Smooth muscle cell of the brain vasculature (primary cell): ENCODE results near the gene SORBS2.
"Not testable (repeated sequence)": the region's sequence is repeated elsewhere in the genome, so short reads cannot be mapped to it uniquely, and the experiment has no call there.

Experiments used
- DNase-seq: peaks from one replicate; pipeline ENCODE4 v3.0.0-alpha.2; 2012; ENCODE audit warnings: low read depth, low spot score

SORBS2 gene

GRCh38 chr4:185712350-185713024 is 99.5 kb downstream of the SORBS2 start:
- DNase-seq: no peak

- no peak for DNase-seq
These were observed 100.3 kb downstream of the SORBS2 start for GRCh38 chr4:185711726-185712125.

GRCh38 chr4:185710487-185710995 is 101.5 kb downstream of the SORBS2 start:
- DNase-seq: no peak

GRCh38 chr4:185709802-185710486 is 102.0 kb downstream of the SORBS2 start:
- no peak for DNase-seq

- DNase-seq: no peak
These were observed 103.6 kb downstream of the SORBS2 start for GRCh38 chr4:185708348-185708747.

GRCh38 chr4:185707622-185708021 is 104.4 kb downstream of the SORBS2 start:
- not testable (repeated sequence) for DNase-seq

GRCh38 chr4:185702147-185702663 is 109.8 kb downstream of the SORBS2 start:
- DNase-seq: no peak

GRCh38 chr4:185700630-185701029 is 111.4 kb downstream of the SORBS2 start:
- DNase-seq: no peak

- no peak for DNase-seq
These were observed 111.9 kb downstream of the SORBS2 start for GRCh38 chr4:185700048-185700447.

- DNase-seq: no peak
These were observed 114.5 kb downstream of the SORBS2 start for GRCh38 chr4:185697488-185697887.

GRCh38 chr4:185695743-185696142 is 116.3 kb downstream of the SORBS2 start:
- no peak for DNase-seq

GRCh38 chr4:185693548-185694215 is 118.3 kb downstream of the SORBS2 start:
- no peak for DNase-seq

GRCh38 chr4:185689407-185689806 is 122.6 kb downstream of the SORBS2 start:
- DNase-seq: no peak

- no peak for DNase-seq
These were observed 126.2 kb downstream of the SORBS2 start for GRCh38 chr4:185685804-185686203.

GRCh38 chr4:185683896-185684295 is 128.1 kb downstream of the SORBS2 start:
- DNase-seq: no peak

GRCh38 chr4:185683222-185683621 is 128.8 kb downstream of the SORBS2 start:
- no peak for DNase-seq

GRCh38 chr4:185682236-185682635 is 129.8 kb downstream of the SORBS2 start:
- DNase-seq: no peak

- DNase-seq: no peak
These were observed 130.4 kb downstream of the SORBS2 start for GRCh38 chr4:185681604-185682003.

- DNase-seq: no peak
These were observed 131.4 kb downstream of the SORBS2 start for GRCh38 chr4:185680617-185681016.

GRCh38 chr4:185679523-185679922 is 132.5 kb downstream of the SORBS2 start:
- no peak for DNase-seq

GRCh38 chr4:185677637-185678314 is 134.2 kb downstream of the SORBS2 start:
- DNase-seq: no peak

- no peak for DNase-seq
These were observed 139.4 kb downstream of the SORBS2 start for GRCh38 chr4:185672618-185673017.
